NCI-H2081 treated with DMSO at 0.1 percent for 48 hours (cell line): ENCODE measurements around the gene CDH1.
"Not testable (repeated sequence)": the region's sequence is repeated elsewhere in the genome, so short reads cannot be mapped to it uniquely, and the experiment has no call there.

Experiments used
- DNase-seq: peaks from one replicate; lab custom pipeline; 2025; lab: John Stamatoyannopoulos, UW

CDH1 gene

DNA sequence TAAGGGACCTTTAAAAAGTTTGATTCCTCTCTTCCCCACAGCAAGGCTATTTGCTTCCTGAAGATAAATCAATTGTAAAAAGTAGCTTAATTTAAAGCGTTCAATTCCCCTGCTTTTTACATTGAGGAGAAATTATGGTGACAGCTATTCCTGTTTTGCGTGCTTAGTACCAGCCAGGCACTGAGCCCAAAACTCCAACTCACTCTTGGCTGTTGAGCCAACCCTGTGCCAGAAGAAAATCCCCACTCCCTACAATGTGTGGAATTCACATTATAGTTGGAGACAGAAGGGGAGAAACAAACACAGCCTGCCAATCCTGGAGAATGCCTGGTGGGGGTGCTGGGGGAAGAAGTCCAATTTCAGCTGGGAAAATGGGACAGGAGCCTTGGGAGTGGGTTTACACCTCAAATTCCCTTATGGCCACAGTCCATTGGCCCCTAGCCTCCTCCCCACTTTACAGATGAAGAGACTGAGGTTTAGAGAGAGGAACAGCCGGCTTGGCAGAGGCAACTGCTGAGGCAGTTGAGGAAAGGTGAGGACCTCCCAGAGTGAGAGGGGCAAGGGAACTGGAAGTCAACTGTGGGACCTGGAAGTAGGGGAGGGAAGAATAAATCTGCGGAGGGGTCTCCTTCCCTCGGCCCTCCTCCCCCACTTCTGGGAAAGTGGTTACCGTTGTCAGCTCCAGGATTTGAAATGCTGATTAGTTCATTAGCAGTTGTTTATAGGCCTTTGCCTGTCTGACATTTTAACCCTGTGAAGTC is 26.1 kb downstream of the CDH1 start:
- DNase-seq: no peak

DNA sequence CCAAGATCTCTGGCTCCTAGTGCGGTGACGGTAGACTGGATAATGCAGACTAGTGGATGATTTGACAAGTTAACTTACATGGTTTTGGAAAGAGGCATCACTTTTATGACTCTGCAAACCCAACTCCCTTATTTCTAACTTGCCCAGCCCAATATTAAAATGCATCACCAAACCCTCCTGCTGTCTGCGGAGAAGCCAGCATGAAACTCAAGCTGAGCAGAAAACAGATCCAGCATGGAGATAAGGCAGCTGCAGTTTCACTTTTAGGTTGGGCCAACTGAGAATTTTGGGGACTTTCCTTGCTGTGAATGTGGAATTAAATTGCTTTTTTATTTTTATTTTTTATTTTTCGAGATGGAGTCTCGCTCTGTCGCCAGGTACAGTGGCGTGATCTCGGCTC is 27.8 kb downstream of the CDH1 start:
- no peak for DNase-seq

DNA sequence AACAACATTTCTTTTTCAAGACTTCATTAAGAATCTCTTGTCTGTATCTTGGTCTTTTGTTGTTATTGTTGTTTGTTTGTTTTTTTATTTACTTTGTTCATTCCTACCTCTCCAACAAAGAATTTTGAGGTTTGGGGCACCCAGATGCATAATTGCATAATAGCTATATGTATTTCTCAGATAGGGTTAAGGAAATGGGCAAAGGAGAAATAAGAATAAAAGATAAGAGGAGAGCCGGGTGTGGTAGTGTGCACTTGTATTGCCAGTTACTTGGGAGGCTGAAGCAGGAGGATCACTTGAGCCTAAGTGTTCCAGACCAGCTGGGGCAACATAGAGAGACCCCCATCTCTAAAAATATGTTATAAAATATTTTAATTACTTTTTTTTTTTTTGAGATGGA is 30.5 kb downstream of the CDH1 start:
- no peak for DNase-seq

- no peak for DNase-seq
Measured at GRCh38 chr16:68768175-68768574, 31.1 kb downstream of the CDH1 start.

- no peak for DNase-seq
Measured at GRCh38 chr16:68768771-68769170, 31.7 kb downstream of the CDH1 start.

DNA sequence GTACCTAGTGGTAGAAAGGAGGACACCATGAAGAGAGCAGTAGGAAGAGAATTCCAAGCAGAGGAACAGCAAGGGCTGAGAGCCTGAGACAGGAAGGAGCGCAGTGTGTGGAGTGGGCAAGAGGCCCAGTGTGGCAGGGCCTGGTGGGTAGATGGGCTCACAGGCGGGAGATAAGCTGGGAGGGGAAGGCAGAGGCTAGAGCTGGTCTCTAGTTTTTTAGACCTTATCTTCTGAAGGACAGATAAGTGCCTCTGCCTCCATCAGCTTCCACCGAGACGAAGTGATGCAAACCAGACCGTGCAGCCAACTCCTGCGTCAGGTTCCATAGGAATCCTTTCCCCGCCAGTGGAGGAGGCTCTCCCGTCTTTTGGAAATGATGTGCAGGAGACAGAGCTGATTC is 33.6 kb downstream of the CDH1 start:
- DNase-seq: no peak

DNA sequence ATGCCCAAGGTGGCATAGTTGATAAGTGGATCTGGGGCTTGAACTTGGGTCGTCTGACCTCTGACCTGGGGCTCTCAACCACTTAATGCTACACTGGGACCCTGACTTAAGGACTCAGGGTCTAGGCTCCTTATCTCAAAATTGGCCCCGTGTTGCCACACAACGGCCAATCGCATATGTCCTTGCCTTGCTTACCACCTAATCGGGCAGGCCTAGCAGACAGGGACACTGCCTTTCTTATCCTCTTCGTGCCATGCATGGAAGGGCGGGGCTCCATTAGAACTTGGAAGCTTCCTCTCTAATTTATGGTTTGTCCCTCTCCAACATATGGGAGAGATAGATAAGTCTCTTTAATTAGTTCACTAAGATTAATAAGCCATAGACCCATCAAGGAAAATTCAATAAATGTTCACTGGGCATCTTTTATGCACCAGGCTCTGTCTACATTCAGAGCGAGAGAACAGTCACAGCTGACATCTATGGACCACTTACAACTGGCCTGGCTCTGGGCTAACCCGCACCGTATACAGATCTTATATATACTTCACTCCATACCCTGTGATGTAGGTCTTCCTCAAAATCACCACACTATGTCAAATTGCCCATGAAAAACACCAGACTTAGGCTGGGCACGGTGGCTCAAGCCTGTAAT is 35.1 kb downstream of the CDH1 start:
- DNase-seq: no peak

- DNase-seq: no peak
Measured at GRCh38 chr16:68772871-68773270, 35.8 kb downstream of the CDH1 start.

- DNase-seq: no peak
Measured at GRCh38 chr16:68774982-68775634, 38.0 kb downstream of the CDH1 start.

DNA sequence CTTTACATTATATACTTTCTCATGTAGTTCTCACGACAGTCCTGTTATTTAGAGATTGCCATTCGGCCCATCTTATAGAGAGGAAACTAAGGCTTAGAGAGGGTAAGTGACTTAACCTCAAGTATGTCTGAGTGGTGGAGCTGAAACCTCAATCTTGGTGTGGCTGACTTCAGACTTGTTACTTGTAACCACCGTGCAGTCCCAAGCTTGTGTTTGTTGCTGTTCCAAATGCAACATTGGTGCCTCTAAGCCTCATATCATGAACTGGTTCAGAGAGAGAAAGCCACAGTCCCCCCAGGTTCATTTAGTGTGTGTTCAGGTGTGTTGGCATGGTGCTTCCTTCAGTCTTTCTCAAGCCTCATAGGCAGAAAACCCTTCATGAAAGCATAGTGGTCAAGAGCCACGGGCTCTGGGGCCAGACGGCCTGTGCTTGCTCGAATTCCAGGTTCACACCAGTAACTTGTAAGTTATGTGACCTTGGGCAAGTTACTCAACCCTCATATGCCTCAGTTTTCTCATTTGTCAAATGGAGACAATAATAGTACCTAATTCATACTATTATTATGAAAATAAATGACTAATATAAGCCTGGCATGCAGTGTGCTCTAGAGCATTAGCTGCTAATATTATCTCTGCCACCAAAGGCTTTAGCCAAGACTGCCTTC is 39.9 kb downstream of the CDH1 start:
- no peak for DNase-seq

- DNase-seq: peak; percentile 83
Measured at GRCh38 chr16:68778551-68779231, 41.6 kb downstream of the CDH1 start.

- peak; percentile 2 for DNase-seq
Measured at GRCh38 chr16:68779891-68780290, 42.8 kb downstream of the CDH1 start.

DNA sequence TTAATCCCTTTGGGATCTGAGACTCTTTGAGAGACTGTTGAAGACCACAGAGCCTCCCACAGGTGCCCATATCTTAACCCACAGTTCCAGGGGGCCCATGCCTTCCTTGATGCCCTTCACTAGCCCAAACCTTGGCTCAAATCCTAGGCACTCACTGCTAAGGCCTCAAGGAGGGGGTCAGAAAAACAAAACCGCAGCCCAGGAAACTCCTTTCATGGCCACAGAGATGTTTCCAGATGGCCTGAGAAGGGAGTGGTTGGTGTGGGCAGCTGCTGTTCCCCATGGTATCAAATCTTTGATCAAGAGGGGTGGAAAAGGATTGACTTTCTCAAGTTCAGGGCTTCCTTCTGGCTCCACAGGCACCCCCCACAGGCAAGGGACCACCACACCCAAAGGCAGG is 44.7 kb downstream of the CDH1 start:
- DNase-seq: no peak

- DNase-seq: no peak
Measured at GRCh38 chr16:68782198-68783174, 45.4 kb downstream of the CDH1 start.

DNA sequence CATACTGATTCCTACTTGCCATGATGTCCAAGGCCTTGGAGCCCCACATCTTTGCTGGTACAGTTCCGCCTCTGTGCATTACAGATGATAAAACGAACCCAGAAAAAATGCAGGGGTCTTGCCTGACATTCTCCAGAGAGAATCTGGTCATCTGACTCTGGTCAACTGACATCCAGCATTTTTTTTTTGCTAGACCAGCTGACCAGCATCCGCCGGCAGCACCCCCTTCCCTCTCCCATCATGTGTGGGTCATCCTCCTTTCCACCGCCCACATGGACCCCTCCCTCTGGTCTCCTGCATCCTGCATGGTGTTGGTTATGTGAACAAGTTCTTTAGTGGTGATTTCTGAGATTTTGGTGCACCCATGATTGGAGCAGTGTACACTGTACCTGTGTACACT is 47.1 kb downstream of the CDH1 start:
- DNase-seq: no peak

DNA sequence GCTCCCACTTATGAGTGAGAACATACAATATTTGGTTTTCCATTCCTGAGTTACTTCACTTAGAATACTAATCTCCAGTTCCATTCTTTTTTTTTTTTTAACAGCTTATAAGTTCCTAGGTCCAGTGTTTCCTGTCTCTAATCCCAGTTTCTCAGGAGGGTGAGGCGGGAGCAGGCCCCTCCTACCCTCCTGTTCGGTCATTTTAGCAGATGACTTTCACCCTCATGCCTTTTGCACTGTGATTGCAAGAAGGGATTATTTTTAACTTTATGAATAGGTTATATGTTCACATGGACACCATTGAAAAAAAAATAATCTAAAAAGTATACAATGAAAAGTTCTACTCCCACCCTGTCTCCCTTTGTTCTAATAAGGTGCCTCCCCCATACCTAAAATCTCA is 47.6 kb downstream of the CDH1 start:
- DNase-seq: no peak

GRCh38 chr16:68785715-68786114 is 48.6 kb downstream of the CDH1 start:
- DNase-seq: no peak

GRCh38 chr16:68786685-68787418 is 49.8 kb downstream of the CDH1 start:
- DNase-seq: peak; percentile 17

DNA sequence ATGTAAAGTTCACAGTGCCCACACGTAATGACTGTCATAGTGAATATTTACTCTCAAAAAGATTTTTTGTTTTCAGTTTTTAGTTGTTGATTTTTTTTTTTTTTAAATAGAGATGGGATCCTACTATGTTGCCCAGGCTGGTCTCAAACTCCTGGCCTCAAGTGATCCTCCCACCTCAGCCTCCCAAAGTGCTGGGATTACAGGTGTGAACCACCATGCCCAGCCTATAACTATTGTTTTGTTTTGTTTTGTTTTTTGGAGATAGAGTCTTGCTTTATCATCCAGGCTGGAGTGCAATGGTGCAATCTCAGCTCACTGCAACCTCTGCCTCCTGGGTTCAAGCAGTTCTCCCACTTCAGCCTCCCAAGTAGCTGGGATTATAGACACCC is 50.3 kb downstream of the CDH1 start:
- not testable (repeated sequence) for DNase-seq

DNA sequence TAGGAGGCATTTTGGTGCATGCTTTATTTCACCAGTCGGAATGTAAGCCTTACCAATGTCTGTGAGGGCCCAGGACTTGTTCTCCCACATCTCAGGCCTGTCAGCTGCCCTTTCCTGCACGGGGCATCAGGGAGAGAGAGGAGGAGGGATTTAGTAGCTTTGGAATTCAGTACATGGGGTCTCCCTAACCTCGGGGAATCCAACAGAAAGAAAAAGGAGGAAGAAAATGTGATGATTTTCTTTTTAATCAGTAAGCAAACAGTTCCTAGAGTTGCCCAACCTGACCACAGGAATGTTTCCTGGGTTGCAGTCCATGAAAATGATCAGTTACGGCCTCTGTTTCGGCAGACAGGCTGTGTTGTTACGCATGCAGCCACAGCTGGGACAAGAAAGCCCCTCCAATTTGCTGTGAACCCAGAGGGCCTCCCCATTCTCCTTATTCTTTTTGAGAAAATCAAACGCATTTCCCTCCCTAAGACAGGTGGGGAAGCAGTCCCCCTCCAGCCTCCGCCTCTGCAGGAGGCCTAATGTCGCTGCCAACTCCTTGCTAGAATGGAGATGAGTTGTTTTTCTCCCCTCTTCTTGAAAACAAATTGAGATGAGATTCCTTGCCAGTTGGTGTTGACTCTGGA is 53.2 kb downstream of the CDH1 start:
- DNase-seq: no peak
